Measurements from ENCODE around the gene GAPDH. TPM values are rescaled to one million over a fixed set of nuclear protein-coding genes. Genes with fewer than 3 reads are reported as not detected.

The GAPDH gene
- total RNA-seq, 4 donors from 2014 or later: 2,526 to 4,151 (median 3,597) TPM

DNA sequence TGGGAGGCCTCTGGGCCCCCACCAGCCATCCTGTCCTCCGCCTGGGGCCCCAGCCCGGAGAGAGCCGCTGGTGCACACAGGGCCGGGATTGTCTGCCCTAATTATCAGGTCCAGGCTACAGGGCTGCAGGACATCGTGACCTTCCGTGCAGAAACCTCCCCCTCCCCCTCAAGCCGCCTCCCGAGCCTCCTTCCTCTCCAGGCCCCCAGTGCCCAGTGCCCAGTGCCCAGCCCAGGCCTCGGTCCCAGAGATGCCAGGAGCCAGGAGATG lies 729 bp upstream of the GAPDH start:
- peak overlapping the region; percentile 90 to 99 (median 92) for H3K4me3 ChIP-seq
- no peaks in the 10 kb centered on the region for H3K27me3 ChIP-seq
- H3K9me3 ChIP-seq: no peaks in the 10 kb centered on the region
- peaks cover 37 to 71% (median 44%) of the 10 kb centered on the region in 3 donors for H3K4me1 ChIP-seq
- intact Hi-C loops (cut with DNase I): loop anchor here (10.0 kb wide), 1 partner anchor 59 kb away; the partner anchor contains the start of gene VAMP1
- peaks cover 27 to 63% (median 39%) of the 10 kb centered on the region in 3 donors for H3K36me3 ChIP-seq
- DNase-seq: no peak
- peak overlapping the region; percentile 94 to 99 (median 98) for H3K27ac ChIP-seq
- TF ChIP-seq, protein P1, sequence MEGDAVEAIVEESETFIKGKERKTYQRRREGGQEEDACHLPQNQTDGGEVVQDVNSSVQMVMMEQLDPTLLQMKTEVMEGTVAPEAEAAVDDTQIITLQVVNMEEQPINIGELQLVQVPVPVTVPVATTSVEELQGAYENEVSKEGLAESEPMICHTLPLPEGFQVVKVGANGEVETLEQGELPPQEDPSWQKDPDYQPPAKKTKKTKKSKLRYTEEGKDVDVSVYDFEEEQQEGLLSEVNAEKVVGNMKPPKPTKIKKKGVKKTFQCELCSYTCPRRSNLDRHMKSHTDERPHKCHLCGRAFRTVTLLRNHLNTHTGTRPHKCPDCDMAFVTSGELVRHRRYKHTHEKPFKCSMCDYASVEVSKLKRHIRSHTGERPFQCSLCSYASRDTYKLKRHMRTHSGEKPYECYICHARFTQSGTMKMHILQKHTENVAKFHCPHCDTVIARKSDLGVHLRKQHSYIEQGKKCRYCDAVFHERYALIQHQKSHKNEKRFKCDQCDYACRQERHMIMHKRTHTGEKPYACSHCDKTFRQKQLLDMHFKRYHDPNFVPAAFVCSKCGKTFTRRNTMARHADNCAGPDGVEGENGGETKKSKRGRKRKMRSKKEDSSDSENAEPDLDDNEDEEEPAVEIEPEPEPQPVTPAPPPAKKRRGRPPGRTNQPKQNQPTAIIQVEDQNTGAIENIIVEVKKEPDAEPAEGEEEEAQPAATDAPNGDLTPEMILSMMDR (IDR thresholded peaks at IDR 0.05): no peak
- TF ChIP-seq POLR2A (IDR thresholded peaks at IDR 0.05): no peak
- 0% methylated on average over 1 of the region's 9 CpGs; no CpG with 5 or more reads in 1 of the 2 donors for WGBS, 2 donors

DNA sequence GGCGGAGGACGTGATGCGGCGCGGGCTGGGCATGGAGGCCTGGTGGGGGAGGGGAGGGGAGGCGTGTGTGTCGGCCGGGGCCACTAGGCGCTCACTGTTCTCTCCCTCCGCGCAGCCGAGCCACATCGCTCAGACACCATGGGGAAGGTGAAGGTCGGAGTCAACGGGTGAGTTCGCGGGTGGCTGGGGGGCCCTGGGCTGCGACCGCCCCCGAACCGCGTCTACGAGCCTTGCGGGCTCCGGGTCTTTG lies 303 bp downstream of the GAPDH start:
- peaks cover 39 to 71% (median 40%) of the 10 kb centered on the region in 3 donors for H3K4me1 ChIP-seq
- peaks cover 28 to 56% (median 29%) of the 10 kb centered on the region in 3 donors for H3K36me3 ChIP-seq
- H3K27ac ChIP-seq: peak overlapping the region; percentile 94 to 99 (median 98)
- WGBS, 2 donors: no CpG with 5 or more reads among the region's 25 CpGs
- no peaks in the 10 kb centered on the region for H3K27me3 ChIP-seq
- TF ChIP-seq, protein P1 (IDR thresholded peaks at IDR 0.05): no peak
- TF ChIP-seq POLR2A (IDR thresholded peaks at IDR 0.05): no peak
- peak overlapping the region; percentile 90 to 99 (median 92) for H3K4me3 ChIP-seq
- DNase-seq: no peak
- H3K9me3 ChIP-seq: no peaks in the 10 kb centered on the region
- intact Hi-C loops (cut with DNase I): loop anchor here (10.0 kb wide), 1 partner anchor 60 kb away; the partner anchor contains the start of gene VAMP1

DNA sequence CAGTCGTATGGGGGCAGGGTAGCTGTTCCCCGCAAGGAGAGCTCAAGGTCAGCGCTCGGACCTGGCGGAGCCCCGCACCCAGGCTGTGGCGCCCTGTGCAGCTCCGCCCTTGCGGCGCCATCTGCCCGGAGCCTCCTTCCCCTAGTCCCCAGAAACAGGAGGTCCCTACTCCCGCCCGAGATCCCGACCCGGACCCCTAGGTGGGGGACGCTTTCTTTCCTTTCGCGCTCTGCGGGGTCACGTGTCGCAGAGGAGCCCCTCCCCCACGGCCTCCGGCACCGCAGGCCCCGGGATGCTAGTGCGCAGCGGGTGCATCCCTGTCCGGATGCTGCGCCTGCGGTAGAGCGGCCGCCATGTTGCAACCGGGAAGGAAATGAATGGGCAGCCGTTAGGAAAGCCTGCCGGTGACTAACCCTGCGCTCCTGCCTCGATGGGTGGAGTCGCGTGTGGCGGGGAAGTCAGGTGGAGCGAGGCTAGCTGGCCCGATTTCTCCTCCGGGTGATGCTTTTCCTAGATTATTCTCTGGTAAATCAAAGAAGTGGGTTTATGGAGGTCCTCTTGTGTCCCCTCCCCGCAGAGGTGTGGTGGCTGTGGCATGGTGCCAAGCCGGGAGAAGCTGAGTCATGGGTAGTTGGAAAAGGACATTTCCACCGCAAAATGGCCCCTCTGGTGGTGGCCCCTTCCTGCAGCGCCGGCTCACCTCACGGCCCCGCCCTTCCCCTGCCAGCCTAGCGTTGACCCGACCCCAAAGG lies 804 bp downstream of the GAPDH start:
- H3K9me3 ChIP-seq: no peaks in the 10 kb centered on the region
- intact Hi-C loops (cut with DNase I): loop anchor here (5.0 to 10.0 kb wide), 2 partner anchors 60 to 108 kb away; partner anchors contain the start of gene VAMP1
- H3K27me3 ChIP-seq: no peaks in the 10 kb centered on the region
- peaks cover 44 to 74% (median 45%) of the 10 kb centered on the region in 3 donors for H3K4me1 ChIP-seq
- peaks cover 24 to 51% (median 28%) of the 10 kb centered on the region in 3 donors for H3K36me3 ChIP-seq
- peak overlapping the region; percentile 90 to 99 (median 92) for H3K4me3 ChIP-seq
- no peak for DNase-seq
- peak overlapping the region; percentile 94 to 99 (median 98) for H3K27ac ChIP-seq
- TF ChIP-seq, protein P1 (IDR thresholded peaks at IDR 0.05): peak in 1 of 6 experiments; percentile 8
- TF ChIP-seq POLR2A (IDR thresholded peaks at IDR 0.05): peak in 2 of 4 donors; percentile 25 to 42
- WGBS, 2 donors: 0% methylated on average over 5 of the region's 52 CpGs; no CpG with 5 or more reads in 1 of the 2 donors

DNA sequence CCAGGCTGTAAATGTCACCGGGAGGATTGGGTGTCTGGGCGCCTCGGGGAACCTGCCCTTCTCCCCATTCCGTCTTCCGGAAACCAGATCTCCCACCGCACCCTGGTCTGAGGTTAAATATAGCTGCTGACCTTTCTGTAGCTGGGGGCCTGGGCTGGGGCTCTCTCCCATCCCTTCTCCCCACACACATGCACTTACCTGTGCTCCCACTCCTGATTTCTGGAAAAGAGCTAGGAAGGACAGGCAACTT lies 1.3 kb downstream of the GAPDH start:
- WGBS, 2 donors: 0% methylated on average over 1 to 4 of the region's 6 CpGs
- TF ChIP-seq, protein P1 (IDR thresholded peaks at IDR 0.05): no peak
- no peak for TF ChIP-seq POLR2A (IDR thresholded peaks at IDR 0.05)
- Histone ChIP-seq H3K4me1 (peaks cover 48 to 79% (median 49%) of the 10 kb centered on the region in 3 donors), H3K9me3 (no peaks in the 10 kb centered on the region), H3K27ac (peak overlapping the region; percentile 94 to 99 (median 98)), H3K4me3 (peak overlapping the region; percentile 90 to 99 (median 92)), H3K36me3 (peaks cover 19 to 46% (median 28%) of the 10 kb centered on the region in 3 donors), H3K27me3 (no peaks in the 10 kb centered on the region)
- no peak for DNase-seq
- intact Hi-C loops (cut with DNase I): loop anchor here (5.0 to 10.0 kb wide), 2 partner anchors 61 to 108 kb away; partner anchors contain the start of gene VAMP1
